IPS DF 4.7 (cell line): ENCODE measurements around the gene KCNJ14.
"Not testable (repeated sequence)": the region's sequence is repeated elsewhere in the genome, so short reads cannot be mapped to it uniquely, and the experiment has no call there.

Source experiments
- DNase-seq: peaks from one replicate; pipeline ENCODE4 v3.0.0-alpha.2; 2013; ENCODE audit warnings: low spot score; ENCODE audit errors: extremely low read depth

KCNJ14 gene

GRCh38 chr19:48470856-48471255, 15.5 kb downstream of the KCNJ14 start:
- DNase-seq, result no peak

DNA sequence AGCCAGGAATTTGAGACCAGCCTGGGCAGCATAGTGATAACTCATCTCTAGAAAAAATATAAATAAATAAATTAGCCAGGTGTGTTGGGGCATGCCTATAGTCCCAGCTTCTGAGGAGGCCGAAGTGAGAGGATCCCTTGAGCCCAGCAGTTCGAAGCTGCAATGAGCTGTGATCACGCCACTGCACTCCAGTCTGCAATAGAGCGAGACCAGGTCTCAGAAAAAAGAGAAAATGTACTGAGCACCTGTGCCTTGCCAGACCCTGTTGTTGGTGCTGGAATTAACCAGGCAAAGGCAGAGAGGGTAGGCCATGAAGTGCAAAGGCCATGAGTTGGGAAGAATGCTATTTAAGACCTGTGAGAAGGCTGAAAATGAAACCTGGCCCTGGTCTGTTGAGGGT, 16.5 kb downstream of the KCNJ14 start:
- DNase-seq, result no peak

DNA sequence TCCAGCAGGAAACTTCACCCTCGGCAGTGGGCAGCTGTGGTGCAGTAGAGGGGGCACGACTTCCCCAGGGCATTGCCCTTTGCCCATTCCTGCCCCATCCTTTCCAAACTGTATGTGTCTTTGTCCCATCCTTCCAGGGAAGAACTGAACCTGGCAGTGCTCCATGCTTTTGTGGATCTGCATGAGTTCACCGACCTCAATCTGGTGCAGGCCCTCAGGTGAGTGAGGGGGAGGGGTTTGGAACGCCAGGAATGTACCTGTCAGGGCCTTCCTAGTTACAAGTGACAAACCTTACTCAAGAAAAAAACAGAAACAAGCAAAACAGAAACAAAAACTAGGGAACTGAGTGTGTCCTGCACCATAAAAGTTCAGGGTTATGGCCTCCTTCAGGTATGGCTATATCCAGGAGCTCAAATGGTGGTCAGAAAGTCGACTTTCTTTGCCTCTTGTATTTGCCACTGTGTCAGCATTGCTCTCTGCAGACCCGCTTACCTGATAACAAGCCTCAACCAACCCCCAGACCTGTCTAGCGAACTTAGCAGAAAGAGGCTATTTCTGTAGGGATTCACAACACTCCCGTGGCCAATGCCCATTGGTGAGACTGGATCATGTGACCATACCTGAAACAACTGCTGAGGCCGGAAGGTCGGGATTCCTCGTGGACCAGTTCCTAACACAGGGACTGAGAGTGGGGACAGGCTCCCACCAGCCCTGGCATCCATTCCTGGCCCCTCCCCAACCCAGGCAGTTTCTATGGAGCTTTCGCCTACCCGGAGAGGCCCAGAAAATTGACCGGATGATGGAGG, 18.0 kb downstream of the KCNJ14 start:
- no peak for DNase-seq

GRCh38 chr19:48474084-48474592, 18.8 kb downstream of the KCNJ14 start:
- no peak for DNase-seq

GRCh38 chr19:48475369-48476068, 20.1 kb downstream of the KCNJ14 start:
- no peak for DNase-seq

GRCh38 chr19:48476176-48476575, 20.8 kb downstream of the KCNJ14 start:
- no peak for DNase-seq

GRCh38 chr19:48477067-48477685, 21.8 kb downstream of the KCNJ14 start:
- no peak for DNase-seq

- no peak for DNase-seq
Observed at GRCh38 chr19:48477698-48478338, 22.4 kb downstream of the KCNJ14 start.

GRCh38 chr19:48478339-48479256, 23.2 kb downstream of the KCNJ14 start:
- no peak for DNase-seq

DNA sequence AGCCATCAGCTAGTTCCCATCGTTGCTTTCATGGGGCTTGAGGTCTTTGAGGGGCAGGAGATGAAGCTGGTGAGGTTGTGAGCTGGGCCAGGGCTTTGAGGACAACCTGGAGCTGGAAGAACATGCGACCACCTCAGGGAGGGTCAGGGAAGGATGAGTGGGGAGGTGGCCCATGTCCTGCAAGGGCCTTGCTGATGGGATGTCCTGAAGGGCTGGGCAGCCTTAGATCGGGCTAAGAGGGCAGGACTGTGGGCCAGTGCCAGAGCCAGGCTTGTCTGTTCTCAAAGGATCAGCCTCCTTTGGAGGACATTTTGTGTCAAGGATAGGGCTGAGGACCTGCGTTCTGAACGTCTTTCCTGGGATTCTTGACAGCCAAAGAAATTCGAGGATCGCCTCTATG, 24.3 kb downstream of the KCNJ14 start:
- no peak for DNase-seq

DNA sequence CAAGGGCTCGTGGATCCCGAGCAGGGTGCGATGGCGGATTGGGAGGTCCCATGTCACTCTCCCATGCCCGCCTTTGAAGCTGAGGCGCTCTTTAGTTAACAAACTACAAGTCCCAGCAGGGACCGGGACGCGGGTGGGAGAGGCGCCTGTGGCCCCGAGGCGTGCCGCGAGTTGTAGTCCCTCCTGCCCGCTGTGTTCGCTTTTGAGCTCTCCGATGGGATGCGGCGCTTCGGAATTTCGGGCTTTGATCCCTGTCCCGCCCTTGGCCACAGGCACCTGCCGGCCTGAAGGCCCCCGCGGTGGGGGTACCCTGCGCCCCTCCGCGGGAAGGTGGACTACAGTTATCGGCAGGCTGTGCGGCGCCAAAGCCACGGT, 24.8 kb downstream of the KCNJ14 start:
- no peak for DNase-seq

DNA sequence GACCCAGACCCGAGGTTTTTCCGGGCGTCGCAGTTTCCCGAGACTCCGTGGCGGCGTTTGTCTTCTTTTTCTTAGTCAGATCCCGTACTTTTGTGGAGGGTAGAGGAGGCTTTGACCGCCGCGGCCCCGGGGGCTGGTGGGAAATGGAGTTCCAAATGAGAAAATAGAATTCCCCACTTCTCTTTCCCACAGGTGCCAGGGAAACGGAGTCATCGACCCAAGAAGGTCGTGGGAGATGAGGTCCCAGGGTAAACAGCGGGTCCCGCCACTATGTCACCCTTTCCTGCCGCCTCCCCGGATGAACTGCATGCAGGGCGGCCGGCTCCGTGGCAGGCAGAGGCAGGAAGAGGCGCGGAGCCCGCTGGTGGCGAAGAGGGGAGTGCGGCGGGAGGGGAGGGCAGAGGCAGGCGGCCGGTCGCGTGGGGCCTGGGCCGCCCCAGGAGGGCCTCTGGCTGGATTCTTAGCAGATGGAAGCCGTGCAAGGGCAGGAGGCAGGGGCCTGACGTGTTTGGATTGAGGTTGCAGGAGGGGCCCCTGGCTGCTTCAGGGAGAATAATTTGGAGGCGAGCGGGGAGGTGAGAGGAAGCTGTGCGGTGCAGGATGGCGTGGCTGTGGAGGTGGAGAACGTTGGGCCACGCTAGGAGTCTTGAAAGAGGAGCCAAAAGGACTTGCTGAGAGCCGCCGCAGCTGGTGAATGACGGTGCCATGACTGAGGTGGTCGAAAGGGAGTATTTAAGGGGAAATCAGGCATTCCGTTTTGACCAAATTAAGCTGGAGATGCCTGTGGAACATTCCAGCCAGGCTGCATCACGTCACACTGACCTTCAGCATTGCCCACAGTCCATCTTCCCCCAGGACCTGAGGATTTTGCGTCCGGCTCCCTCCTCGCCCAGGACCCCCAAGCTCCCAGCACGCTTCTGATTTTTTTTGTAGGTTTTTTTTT, 25.5 kb downstream of the KCNJ14 start:
- no peak for DNase-seq

- DNase-seq, result no peak
Observed at GRCh38 chr19:48481846-48482639, 26.7 kb downstream of the KCNJ14 start.

DNA sequence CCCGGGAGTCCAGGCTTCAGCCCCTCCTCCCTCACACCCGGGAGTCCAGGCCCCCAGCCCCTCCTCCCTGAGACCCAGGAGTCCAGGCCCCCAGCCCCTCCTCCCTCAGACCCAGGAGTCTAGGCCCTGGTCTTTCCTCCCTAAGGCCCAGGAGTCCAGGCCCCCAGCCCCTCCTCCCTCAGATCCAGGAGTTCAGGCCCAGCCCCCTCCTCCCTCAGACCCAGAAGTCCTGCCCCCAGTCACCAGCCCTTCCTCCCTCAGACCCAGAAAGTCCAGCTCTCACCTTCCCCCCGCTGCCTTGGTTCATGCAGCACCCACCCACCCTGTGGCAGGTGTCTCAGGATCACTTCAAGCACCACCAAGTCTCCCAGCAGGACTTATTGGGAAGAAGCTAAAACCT, 27.9 kb downstream of the KCNJ14 start:
- DNase-seq, result no peak

DNA sequence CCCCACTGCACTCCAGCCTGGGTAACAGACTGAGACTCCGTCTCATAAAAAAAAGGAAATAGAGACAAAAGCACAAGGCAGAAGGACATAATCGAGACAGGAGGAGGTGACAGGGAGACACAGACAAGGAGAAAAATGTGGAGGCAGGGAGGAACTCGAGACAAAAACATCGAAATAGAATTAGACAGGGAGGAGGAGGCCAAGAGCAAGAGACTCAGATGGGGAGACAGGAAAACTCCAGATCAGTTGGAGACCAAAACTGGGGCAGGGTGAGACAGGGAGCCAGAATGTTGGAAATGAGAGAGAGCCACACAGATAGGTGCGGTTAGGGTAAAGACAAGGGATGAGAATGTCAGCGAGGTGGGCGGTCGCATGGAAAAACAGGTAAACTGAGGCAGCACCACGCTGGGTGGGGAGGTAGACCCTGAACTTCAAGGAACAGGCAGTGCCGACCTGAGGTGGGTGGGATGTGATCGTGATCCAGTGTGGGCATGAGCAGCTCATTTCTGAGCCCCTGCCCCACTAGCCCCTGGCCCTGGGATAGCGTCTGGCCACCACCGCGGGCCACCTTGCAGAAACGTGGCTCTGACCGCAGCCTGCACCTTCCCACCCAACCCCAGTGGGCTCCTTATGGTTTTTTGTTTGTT, 29.0 kb downstream of the KCNJ14 start:
- no peak for DNase-seq

GRCh38 chr19:48484931-48485612, 29.7 kb downstream of the KCNJ14 start:
- no peak for DNase-seq

- not testable (repeated sequence) for DNase-seq
Observed at GRCh38 chr19:48486706-48487105, 31.3 kb downstream of the KCNJ14 start.

DNA sequence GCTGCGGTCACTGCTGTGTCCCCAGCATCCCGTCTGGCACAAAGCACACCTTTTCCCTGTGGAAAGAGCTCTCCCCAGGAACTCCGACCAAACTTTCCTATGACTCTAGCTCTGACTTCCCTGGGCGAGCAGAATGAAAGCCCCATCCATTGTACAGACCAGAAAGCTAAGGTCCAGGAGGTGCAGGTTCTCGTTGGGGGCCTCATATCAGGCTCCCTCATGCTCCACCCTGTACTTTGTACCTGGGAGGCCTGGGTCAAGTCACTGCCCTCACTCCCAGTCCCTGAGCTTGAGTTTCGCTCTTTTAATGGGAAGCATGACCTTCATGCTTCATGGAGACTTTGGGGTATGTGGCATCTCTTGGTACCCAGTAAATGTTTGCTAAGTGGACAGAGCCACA, 32.2 kb downstream of the KCNJ14 start:
- no peak for DNase-seq
